Erythroblast (primary cell): ENCODE results near the gene MINPP1.

Experiments used
- GATA1 ChIP-seq: IDR thresholded peaks from 2 replicates; pipeline ENCODE4 v1.6.1; 2011; ENCODE audit warnings: low read depth, mild to moderate bottlenecking, control low read depth, low read length, moderate library complexity
- POLR2A ChIP-seq: IDR thresholded peaks from 2 replicates; pipeline ENCODE4 v1.6.1; 2011; ENCODE audit warnings: mild to moderate bottlenecking, low read length

- no peak for TF ChIP-seq POLR2A
- TF ChIP-seq GATA1, result no peak
Observed at GRCh38 chr10:87544721-87545120, 40.0 kb downstream of the MINPP1 start.
